Measurements from ENCODE around the gene MYORG. TPM values are rescaled to one million over a fixed set of nuclear protein-coding genes. Genes with fewer than 3 reads are reported as not detected.

MYORG gene
- total RNA-seq, 4 donors from 2014 or later: 7.8 to 27.2 (median 15.4) TPM

GRCh38 chr9:34380034-34380510 lies 3.4 kb upstream of the MYORG start:
- Histone ChIP-seq H3K36me3 (no peaks in the 10 kb centered on the region), H3K27me3 (no peaks in the 10 kb centered on the region), H3K27ac (replicated peaks in 1 of 4) (peak overlapping the region; percentile 78 to 87 (median 80)), H3K9me3 (no peaks in the 10 kb centered on the region), H3K4me3 (peak overlapping the region; percentile 59 to 72 (median 65)), H3K4me1 (peaks cover 25 to 64% (median 55%) of the 10 kb centered on the region in 4 donors)
- DNase-seq (ENCODE audit: extremely low spot score): no peak
- no peak for TF ChIP-seq POLR2AphosphoS5 (IDR thresholded peaks at IDR 0.05)
- TF ChIP-seq, protein P1, sequence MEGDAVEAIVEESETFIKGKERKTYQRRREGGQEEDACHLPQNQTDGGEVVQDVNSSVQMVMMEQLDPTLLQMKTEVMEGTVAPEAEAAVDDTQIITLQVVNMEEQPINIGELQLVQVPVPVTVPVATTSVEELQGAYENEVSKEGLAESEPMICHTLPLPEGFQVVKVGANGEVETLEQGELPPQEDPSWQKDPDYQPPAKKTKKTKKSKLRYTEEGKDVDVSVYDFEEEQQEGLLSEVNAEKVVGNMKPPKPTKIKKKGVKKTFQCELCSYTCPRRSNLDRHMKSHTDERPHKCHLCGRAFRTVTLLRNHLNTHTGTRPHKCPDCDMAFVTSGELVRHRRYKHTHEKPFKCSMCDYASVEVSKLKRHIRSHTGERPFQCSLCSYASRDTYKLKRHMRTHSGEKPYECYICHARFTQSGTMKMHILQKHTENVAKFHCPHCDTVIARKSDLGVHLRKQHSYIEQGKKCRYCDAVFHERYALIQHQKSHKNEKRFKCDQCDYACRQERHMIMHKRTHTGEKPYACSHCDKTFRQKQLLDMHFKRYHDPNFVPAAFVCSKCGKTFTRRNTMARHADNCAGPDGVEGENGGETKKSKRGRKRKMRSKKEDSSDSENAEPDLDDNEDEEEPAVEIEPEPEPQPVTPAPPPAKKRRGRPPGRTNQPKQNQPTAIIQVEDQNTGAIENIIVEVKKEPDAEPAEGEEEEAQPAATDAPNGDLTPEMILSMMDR (IDR thresholded peaks at IDR 0.05): no peak
- TF ChIP-seq POLR2A (IDR thresholded peaks at IDR 0.05; ENCODE audit: low read depth): no peak
- TF ChIP-seq EP300 (IDR thresholded peaks at IDR 0.05): no peak
- 53% methylated on average over 2 of the region's 24 CpGs for WGBS
- intact Hi-C loops (cut with DNase I): no loop called here

DNA sequence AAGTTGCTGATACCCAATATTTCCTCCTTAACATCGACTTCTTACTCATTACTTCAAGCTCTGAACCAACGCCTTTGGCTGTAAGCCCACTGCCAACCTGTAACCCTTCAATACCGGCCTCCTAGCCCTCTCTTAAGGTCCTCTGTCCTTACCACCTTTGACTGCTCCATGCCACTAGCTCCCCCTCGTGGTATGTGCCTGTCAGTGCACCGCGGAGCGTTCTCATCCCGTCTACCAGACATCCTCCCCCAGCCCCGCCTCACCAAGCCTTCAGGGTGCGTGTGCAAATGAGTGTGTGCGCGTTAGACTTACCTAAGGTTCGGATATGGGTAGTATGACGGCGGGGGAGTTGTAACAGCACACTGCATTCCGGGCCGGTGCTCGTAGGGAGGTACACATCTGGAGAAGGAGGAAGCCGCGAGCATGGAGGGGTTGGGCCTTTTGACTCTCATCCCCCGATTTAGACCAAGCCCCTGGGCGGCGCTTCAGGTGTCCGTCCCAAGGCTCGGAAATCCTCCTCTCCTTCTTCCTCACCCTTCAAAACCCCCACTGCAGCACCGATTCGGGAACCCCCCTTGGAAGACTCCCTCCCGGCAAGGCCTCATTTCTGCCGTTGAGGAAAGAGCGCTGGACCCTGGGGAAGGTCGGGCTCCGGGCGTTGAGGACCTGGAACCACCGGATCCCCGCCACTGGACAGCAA lies 2.8 kb upstream of the MYORG start:
- intact Hi-C loops (cut with DNase I): loop anchor here (5.0 kb wide), 1 partner anchor 122 kb away; no protein-coding TSS in a partner anchor
- H3K4me3 ChIP-seq: peak overlapping the region; percentile 59 to 72 (median 65)
- peak; percentile 98 for DNase-seq (ENCODE audit: extremely low spot score)
- H3K27ac ChIP-seq (replicated peaks in 1 of 4): peak overlapping the region; percentile 78 to 87 (median 80)
- no peaks in the 10 kb centered on the region for H3K9me3 ChIP-seq
- H3K27me3 ChIP-seq: no peaks in the 10 kb centered on the region
- WGBS: 13% methylated on average over 35 of the region's 35 CpGs
- H3K36me3 ChIP-seq: no peaks in the 10 kb centered on the region
- TF ChIP-seq POLR2A (IDR thresholded peaks at IDR 0.05; ENCODE audit: low read depth) (no peak), EP300 (IDR thresholded peaks at IDR 0.05) (no peak), POLR2AphosphoS5 (IDR thresholded peaks at IDR 0.05) (peak in 1 of 2 donors; percentile 59)
- TF ChIP-seq, protein P1 (IDR thresholded peaks at IDR 0.05): peak in 2 of 3 experiments; percentile 96 to 97
- H3K4me1 ChIP-seq: peaks cover 28 to 70% (median 60%) of the 10 kb centered on the region in 4 donors

- WGBS: 100% methylated on average over 3 of the region's 3 CpGs
- Histone ChIP-seq H3K4me3 (no peak overlapping the region), H3K36me3 (no peaks in the 10 kb centered on the region), H3K27ac (replicated peaks in 1 of 4) (peak overlapping the region in 3 of 4 donors; percentile 37 to 87 (median 80)), H3K27me3 (no peaks in the 10 kb centered on the region), H3K9me3 (no peaks in the 10 kb centered on the region), H3K4me1 (peaks cover 28 to 79% (median 64%) of the 10 kb centered on the region in 4 donors)
- DNase-seq (ENCODE audit: extremely low spot score): no peak
- no peak for TF ChIP-seq POLR2AphosphoS5 (IDR thresholded peaks at IDR 0.05)
- TF ChIP-seq EP300 (IDR thresholded peaks at IDR 0.05): no peak
- TF ChIP-seq POLR2A (IDR thresholded peaks at IDR 0.05; ENCODE audit: low read depth): no peak
- TF ChIP-seq, protein P1 (IDR thresholded peaks at IDR 0.05): no peak
- intact Hi-C loops (cut with DNase I): loop anchor here (5.0 kb wide), 1 partner anchor 121 kb away; no protein-coding TSS in a partner anchor
Measured at GRCh38 chr9:34378376-34379060, 1.8 kb upstream of the MYORG start.

GRCh38 chr9:34377404-34377746 lies 677 bp upstream of the MYORG start:
- Histone ChIP-seq H3K4me3 (peak overlapping the region; percentile 66 to 85 (median 80)), H3K9me3 (no peaks in the 10 kb centered on the region), H3K4me1 (peaks cover 28 to 81% (median 64%) of the 10 kb centered on the region in 4 donors), H3K27me3 (no peaks in the 10 kb centered on the region), H3K36me3 (peaks cover 0 to 3% (median 2%) of the 10 kb centered on the region in 4 donors), H3K27ac (replicated peaks in 1 of 4) (peak overlapping the region; percentile 79 to 88 (median 84))
- DNase-seq (ENCODE audit: extremely low spot score): no peak
- TF ChIP-seq, protein P1 (IDR thresholded peaks at IDR 0.05): no peak
- no peak for TF ChIP-seq EP300 (IDR thresholded peaks at IDR 0.05)
- no peak for TF ChIP-seq POLR2A (IDR thresholded peaks at IDR 0.05; ENCODE audit: low read depth)
- TF ChIP-seq POLR2AphosphoS5 (IDR thresholded peaks at IDR 0.05): no peak
- intact Hi-C loops (cut with DNase I): loop anchor here (1.0 to 5.0 kb wide), 2 partner anchors 45 to 120 kb away; no protein-coding TSS in a partner anchor
- 24% methylated on average over 7 of the region's 21 CpGs for WGBS
